CD4-positive, alpha-beta T cell (primary cell): Measurements from ENCODE around the gene ARID3A. TPM values are rescaled to one million over a fixed set of nuclear protein-coding genes. Genes with fewer than 3 reads are reported as not detected.

ENCODE experiments used
- ATAC-seq: fragments of 200-7000 bp; cut with Tn5 transposase; one replicate; pipeline ENCODE4 v1.10.0; 2022; ENCODE audit warnings: mild to moderate bottlenecking; ENCODE audit not compliant: poor library complexity
- CTCF ChIA-PET: fragments of 350-600 bp; sonication (Branson Sonifier 250); formaldehyde crosslinking; loops from one replicate; lab custom pipeline; 2021; ENCODE audit warnings: antibody characterized with exemption, inconsistent platforms; lab: Charles Lee
- POLR2A ChIA-PET: fragments of 350-600 bp; sonication (Branson Sonifier 250); formaldehyde crosslinking; loops from one replicate; lab custom pipeline; 2021; ENCODE audit warnings: antibody characterized with exemption, inconsistent platforms; lab: Charles Lee
- DNase-seq, 14 experiments: peaks; one replicate each; pipeline ENCODE4 v3.0.0-alpha.2; 2013 to 2020; ENCODE audit warnings: mixed read lengths in 2 of 14
- H3K27ac ChIP-seq, 2 donors: one replicate each; pipeline versions ENCODE4 v1.5.1 to v1.7.0; 2013; ENCODE audit warnings: low read length in 2 of 2, low read depth in 1 of 2, mild to moderate bottlenecking in 1 of 2
- H3K27me3 ChIP-seq, 2 experiments: 1 replicate in 1 of 2; 2 replicates in 1 of 2; pipeline versions ENCODE4 v1.6.1 to v1.7.0; 2013; ENCODE audit warnings: low read length in 2 of 2, control low read depth in 1 of 2, mild to moderate bottlenecking in 1 of 2, moderate library complexity in 1 of 2; ENCODE audit not compliant: insufficient read depth in 2 of 2, control insufficient read depth in 1 of 2
- H3K36me3 ChIP-seq: one replicate; pipeline ENCODE4 v1.6.1; 2013; ENCODE audit warnings: low read length, control low read depth; ENCODE audit not compliant: insufficient read depth
- H3K4me1 ChIP-seq: one replicate; pipeline ENCODE4 v1.6.1; 2013; ENCODE audit warnings: low read length, control low read depth; ENCODE audit not compliant: insufficient read depth
- H3K4me3 ChIP-seq: one replicate; pipeline ENCODE4 v1.5.1; 2013; ENCODE audit warnings: mild to moderate bottlenecking, low read length, moderate library complexity
- H3K9me3 ChIP-seq, 2 experiments: 1 replicate in 1 of 2; 2 replicates in 1 of 2; pipeline versions ENCODE4 v1.6.1 to v1.7.0; 2013; ENCODE audit warnings: low read length in 2 of 2, mild to moderate bottlenecking in 2 of 2, control low read depth in 1 of 2, moderate library complexity in 1 of 2; ENCODE audit not compliant: control insufficient read depth in 1 of 2, insufficient read depth in 1 of 2
- H3K27ac Mint-ChIP-seq: one replicate; pipeline ENCODE4 v1.8.0; 2020; ENCODE audit warnings: mixed read lengths
- H3K27me3 Mint-ChIP-seq: one replicate; pipeline ENCODE4 v1.8.0; 2021; ENCODE audit warnings: mixed read lengths
- H3K36me3 Mint-ChIP-seq: one replicate; pipeline ENCODE4 v1.8.0; 2021; ENCODE audit warnings: low read depth, mixed read lengths
- H3K4me1 Mint-ChIP-seq: one replicate; pipeline ENCODE4 v1.8.0; 2021; ENCODE audit warnings: low read depth, mixed read lengths
- H3K4me3 Mint-ChIP-seq: one replicate; pipeline ENCODE4 v1.8.0; 2020; ENCODE audit warnings: mild to moderate bottlenecking, mixed read lengths
- H3K9me3 Mint-ChIP-seq: one replicate; pipeline ENCODE4 v1.8.0; 2020; ENCODE audit warnings: mixed read lengths
- CTCF ChIP-seq: fragments of 200-600 bp; IDR thresholded peaks from one replicate; pipeline ENCODE4 v1.8.0; 2022; ENCODE audit warnings: antibody characterized with exemption, mild to moderate bottlenecking
- intact Hi-C, 2 experiments: fragments of 100-400 bp; cut with DNase I in 1 of 2; cut with micrococcal nuclease in 1 of 2; formaldehyde crosslinking; loops; one replicate each; pipeline versions ENCODE4 v1.15.1 to v1.9.0; 2023 to 2025; cut with DNase I, micrococcal nuclease
- total RNA-seq, 174 experiments: library from RNA in 2 of 174; stranded (reverse) in 2 of 174; gene quantifications; one replicate each; pipeline ENCODE4 v1.2.3 and lab custom pipeline; 2021 to 2026

ARID3A gene
- total RNA-seq, 2 experiments from 2014 or later = 3.7 to 4.1 TPM

- no peak overlapping the region for H3K27ac Mint-ChIP-seq
- POLR2A ChIA-PET = no interaction called here
Observed at GRCh38 chr19:929891-930258, 4.0 kb downstream of the ARID3A start.

DNA sequence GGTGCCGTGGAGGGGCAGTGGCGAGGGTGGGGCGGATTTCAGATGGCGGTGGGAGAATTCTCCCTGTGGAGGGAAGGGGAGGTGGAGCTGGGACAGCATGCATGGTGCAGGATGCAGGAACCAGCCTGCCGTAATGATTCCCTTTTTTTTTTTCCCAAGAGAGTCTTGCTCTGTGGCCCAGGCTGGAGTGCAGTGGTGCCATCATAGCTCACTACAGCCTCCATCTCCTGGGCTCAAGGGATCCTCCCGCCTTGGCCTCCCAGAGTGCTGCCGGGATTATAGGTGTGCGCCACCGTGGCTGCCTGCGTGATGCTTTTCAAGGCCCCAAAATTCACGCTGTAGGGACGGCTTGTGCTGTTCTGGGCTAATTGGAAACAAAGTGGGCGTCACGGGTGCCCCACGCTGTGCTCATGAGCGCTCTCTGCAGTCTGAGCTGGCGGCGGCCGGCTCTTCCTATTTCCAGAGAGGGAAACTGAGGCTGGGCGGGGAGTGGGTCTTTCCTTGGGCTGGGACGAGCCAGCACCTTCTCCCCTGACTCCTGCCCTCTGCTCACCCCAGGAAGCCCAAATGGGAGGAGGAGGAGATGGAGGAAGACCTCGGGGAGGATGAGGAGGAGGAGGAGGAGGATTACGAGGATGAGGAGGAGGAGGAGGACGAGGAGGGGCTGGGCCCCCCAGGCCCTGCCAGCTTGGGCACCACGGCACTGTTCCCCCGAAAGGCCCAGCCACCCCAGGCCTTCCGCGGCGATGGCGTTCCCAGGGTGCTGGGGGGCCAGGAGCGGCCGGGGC lies 6.2 kb downstream of the ARID3A start:
- Histone ChIP-seq H3K9me3 (peaks cover 0 to 3% of the 10 kb centered on the region in 2 experiments), H3K36me3 (no peaks in the 10 kb centered on the region), H3K27me3 (no peaks in the 10 kb centered on the region), H3K4me1 (peaks cover 41% of the 10 kb centered on the region), H3K27ac (no peak overlapping the region), H3K4me3 (no peak overlapping the region)
- no peak for TF ChIP-seq CTCF
- ATAC-seq = no peak
- no peaks in the 10 kb centered on the region for H3K36me3 Mint-ChIP-seq
- CTCF ChIA-PET = no interaction called here
- DNase-seq = no peak
- intact Hi-C loops = no loop called here
- no peak overlapping the region for H3K27ac Mint-ChIP-seq
- POLR2A ChIA-PET = interaction anchor here (1.1 to 1.7 kb wide), 2 partner anchors 24 to 68 kb away, joined by 3 to 4 read pairs; no protein-coding TSS in a partner anchor
- no peaks in the 10 kb centered on the region for H3K27me3 Mint-ChIP-seq
- H3K9me3 Mint-ChIP-seq = no peaks in the 10 kb centered on the region
- peak overlapping the region; percentile 15 for H3K4me3 Mint-ChIP-seq
- H3K4me1 Mint-ChIP-seq = peaks cover 14% of the 10 kb centered on the region

More at GRCh38 chr19:929891-930258, 4.0 kb downstream of the ARID3A start:
- intact Hi-C loops = loop anchor here in 1 of 2 experiments (5.0 kb wide), 1 partner anchor 262 kb away; no protein-coding TSS in a partner anchor
- no peaks in the 10 kb centered on the region for H3K27me3 ChIP-seq
- no peak for DNase-seq
- no peak overlapping the region for H3K4me3 ChIP-seq
- no peaks in the 10 kb centered on the region for H3K9me3 ChIP-seq
- Mint-ChIP-seq H3K36me3 (no peaks in the 10 kb centered on the region), H3K4me1 (peaks cover 14% of the 10 kb centered on the region), H3K4me3 (peak overlapping the region; percentile 51), H3K27me3 (no peaks in the 10 kb centered on the region), H3K9me3 (no peaks in the 10 kb centered on the region)
- no peak overlapping the region for H3K27ac ChIP-seq
- TF ChIP-seq CTCF = no peak
- ATAC-seq = no peak
- CTCF ChIA-PET = no interaction called here
- H3K4me1 ChIP-seq = peaks cover 53% of the 10 kb centered on the region
- H3K36me3 ChIP-seq = no peaks in the 10 kb centered on the region

DNA sequence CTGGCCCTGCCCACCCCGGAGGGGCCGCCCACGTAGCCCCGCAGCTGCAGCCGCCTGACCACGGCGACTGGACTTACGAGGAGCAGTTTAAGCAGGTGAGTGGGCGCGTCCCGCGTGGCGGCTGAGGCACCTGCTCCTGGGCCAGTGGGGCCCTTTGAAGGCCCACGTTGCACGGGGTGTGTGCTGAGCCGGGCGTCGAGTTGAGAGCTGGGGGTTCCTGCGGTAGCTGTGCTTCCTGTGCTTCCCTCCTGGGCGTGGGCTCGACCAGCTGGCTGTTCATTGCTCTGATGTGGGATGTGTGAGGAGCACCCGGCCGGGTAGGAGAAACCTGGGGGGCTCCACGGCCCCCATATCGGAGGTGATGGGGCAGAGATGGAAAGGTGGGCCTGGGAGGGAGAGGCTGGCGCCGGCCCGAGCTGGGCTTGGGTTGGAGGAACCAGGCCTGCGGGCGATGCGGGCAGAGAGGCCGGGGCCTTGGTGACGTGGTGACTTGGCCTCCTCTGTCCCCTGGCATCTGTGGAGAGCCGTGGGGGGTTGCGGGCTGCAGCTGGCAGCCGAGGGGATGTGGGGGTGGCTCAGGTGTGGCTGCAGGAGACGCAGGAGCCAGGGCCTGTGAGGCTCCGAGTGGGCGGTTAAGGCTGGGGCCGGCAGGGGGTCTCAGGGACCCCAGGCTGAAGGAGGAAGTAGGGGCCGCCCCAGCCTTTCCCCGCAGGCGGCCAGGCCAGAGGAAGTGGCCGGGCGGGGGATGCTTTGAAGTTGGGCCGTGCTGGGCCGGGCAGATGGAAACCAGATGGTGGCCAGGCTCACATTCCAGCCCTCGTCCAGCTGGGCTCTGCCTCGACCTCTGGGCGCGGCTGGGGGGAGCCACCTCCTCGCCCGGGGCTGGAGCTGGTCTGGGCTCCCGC lies 7.1 kb downstream of the ARID3A start:
- Histone ChIP-seq H3K27me3 (no peaks in the 10 kb centered on the region), H3K4me3 (peak overlapping the region; percentile 19), H3K9me3 (peaks cover 0 to 11% of the 10 kb centered on the region in 2 experiments), H3K27ac (peak overlapping the region in 1 of 2 donors; percentile 41), H3K4me1 (peaks cover 41% of the 10 kb centered on the region), H3K36me3 (no peaks in the 10 kb centered on the region)
- intact Hi-C loops = no loop called here
- ChIA-PET CTCF (no interaction called here), POLR2A (interaction anchor here (0.8 to 1.7 kb wide), 4 partner anchors 25 to 73 kb away, joined by 3 to 4 read pairs (median 3); no protein-coding TSS in a partner anchor)
- DNase-seq (peak in 8 of 14 experiments; percentile 29 to 73 (median 52)), ATAC-seq (peak; percentile 79)
- peaks cover 20% of the 10 kb centered on the region for H3K4me1 Mint-ChIP-seq
- peak overlapping the region; percentile 77 for H3K4me3 Mint-ChIP-seq
- peak overlapping the region; percentile 22 for H3K27ac Mint-ChIP-seq
- no peaks in the 10 kb centered on the region for H3K36me3 Mint-ChIP-seq
- no peak for TF ChIP-seq CTCF
- H3K9me3 Mint-ChIP-seq = no peaks in the 10 kb centered on the region
- no peaks in the 10 kb centered on the region for H3K27me3 Mint-ChIP-seq
